HL-60/S4 treated with phorbol 12-myristate 13-acetate at 8.2 ng/mL for 4 days and 3 days (cell line): Measurements from ENCODE around the gene SLC6A19.

Experiments used
- in situ Hi-C: fragments of 300-500 bp; cut with MboI; formaldehyde crosslinking; loops from 2 replicates; pipeline ENCODE4 v1.15.0; 2022; ENCODE audit warnings: low sequenced_read_pairs

The SLC6A19 gene

GRCh38 chr5:1206521-1207412, 5.4 kb downstream of the SLC6A19 start:
- in situ Hi-C loops = no loop called here

GRCh38 chr5:1207555-1207954, 6.2 kb downstream of the SLC6A19 start:
- in situ Hi-C loops = no loop called here

GRCh38 chr5:1208221-1208742, 6.9 kb downstream of the SLC6A19 start:
- in situ Hi-C loops = no loop called here

GRCh38 chr5:1208743-1209488, 7.5 kb downstream of the SLC6A19 start:
- in situ Hi-C loops = no loop called here

- in situ Hi-C loops = no loop called here
These were observed 8.1 kb downstream of the SLC6A19 start for GRCh38 chr5:1209489-1209852.

- in situ Hi-C loops = no loop called here
These were observed 8.7 kb downstream of the SLC6A19 start for GRCh38 chr5:1209896-1210776.

GRCh38 chr5:1210832-1211251, 9.4 kb downstream of the SLC6A19 start:
- in situ Hi-C loops = no loop called here

GRCh38 chr5:1211701-1212100, 10.3 kb downstream of the SLC6A19 start:
- in situ Hi-C loops = no loop called here

GRCh38 chr5:1212271-1212670, 10.9 kb downstream of the SLC6A19 start:
- in situ Hi-C loops = no loop called here

- in situ Hi-C loops = no loop called here
These were observed 11.5 kb downstream of the SLC6A19 start for GRCh38 chr5:1212881-1213280.

- in situ Hi-C loops = no loop called here
These were observed 12.2 kb downstream of the SLC6A19 start for GRCh38 chr5:1213508-1214162.

GRCh38 chr5:1214163-1214935, 13.0 kb downstream of the SLC6A19 start:
- in situ Hi-C loops = no loop called here

GRCh38 chr5:1214936-1215220, 13.5 kb downstream of the SLC6A19 start:
- in situ Hi-C loops = no loop called here

- in situ Hi-C loops = no loop called here
These were observed 14.1 kb downstream of the SLC6A19 start for GRCh38 chr5:1215320-1216096.

- in situ Hi-C loops = no loop called here
These were observed 15.0 kb downstream of the SLC6A19 start for GRCh38 chr5:1216211-1216917.

- in situ Hi-C loops = no loop called here
These were observed 15.5 kb downstream of the SLC6A19 start for GRCh38 chr5:1216918-1217295.

GRCh38 chr5:1217596-1218206, 16.3 kb downstream of the SLC6A19 start:
- in situ Hi-C loops = no loop called here
